ENCODE data around the gene APBB3. TPM values are rescaled to one million over a fixed set of nuclear protein-coding genes. Genes with fewer than 3 reads are reported as not detected.

The APBB3 gene
- polyA plus RNA-seq, 1 donor from 2014 or later: 131 TPM

GRCh38 chr5:140567136-140567818, 2.9 kb upstream of the APBB3 start:
- no peak overlapping the region for H2AFZ ChIP-seq (ENCODE audit: low read depth, low read length)
- no peak overlapping the region for H3K4me3 ChIP-seq (ENCODE audit: low read length)
- no peaks in the 10 kb centered on the region for H3F3A ChIP-seq (ENCODE audit: insufficient read depth, low read length, poor library complexity, severe bottlenecking)
- no peaks in the 10 kb centered on the region for H3K36me3 ChIP-seq (ENCODE audit: insufficient read depth, low read length)
- H3K27me3 ChIP-seq (ENCODE audit: insufficient read depth, low read depth, low read length): no peaks in the 10 kb centered on the region
- no peaks in the 10 kb centered on the region for H3K9me2 ChIP-seq (ENCODE audit: insufficient read depth, low read length)
- no peak overlapping the region for H3K27ac ChIP-seq (ENCODE audit: low read length)
- no peaks in the 10 kb centered on the region for H3K9me3 ChIP-seq (ENCODE audit: low read length)
- H3K9ac ChIP-seq (ENCODE audit: low read length): no peak overlapping the region
- TF ChIP-seq REST (IDR thresholded peaks at IDR 0.05; ENCODE audit: borderline replicate concordance) (no peak), EZH2 (IDR thresholded peaks at IDR 0.05; ENCODE audit: borderline replicate concordance, insufficient read depth, low read length, poor library complexity, severe bottlenecking) (no peak), SMC3 (conservative IDR thresholded peaks at IDR 0.05; ENCODE audit: poor library complexity) (no peak), CTCF (IDR thresholded peaks at IDR 0.05; ENCODE audit: poor library complexity, severe bottlenecking) (no peak), EP300 (conservative IDR thresholded peaks at IDR 0.05; ENCODE audit: poor library complexity, severe bottlenecking) (no peak), TAF1 (IDR thresholded peaks at IDR 0.05; ENCODE audit: low read depth) (no peak), POLR2AphosphoS5 (IDR thresholded peaks at IDR 0.05) (no peak), RAD21 (conservative IDR thresholded peaks at IDR 0.05) (no peak), MXI1 (conservative IDR thresholded peaks at IDR 0.05; ENCODE audit: poor library complexity, severe bottlenecking) (no peak)
- H4K20me1 ChIP-seq (ENCODE audit: insufficient read depth): no peaks in the 10 kb centered on the region
- peaks cover 14% of the 10 kb centered on the region for H3K79me2 ChIP-seq (replicated peaks; ENCODE audit: insufficient read depth, low read length)
- H3K4me2 ChIP-seq (ENCODE audit: low read length): no peak overlapping the region

- no peak overlapping the region for H3K4me3 ChIP-seq (ENCODE audit: low read length)
Observed at GRCh38 chr5:140566665-140567064, 2.3 kb upstream of the APBB3 start.

More at GRCh38 chr5:140566665-140567064, 2.3 kb upstream of the APBB3 start:
- Histone ChIP-seq H3K9me3 (ENCODE audit: low read length) (no peaks in the 10 kb centered on the region), H3K9ac (ENCODE audit: low read length) (no peak overlapping the region), H3K4me2 (ENCODE audit: low read length) (no peak overlapping the region), H4K20me1 (ENCODE audit: insufficient read depth) (no peaks in the 10 kb centered on the region), H3K27ac (ENCODE audit: low read length) (no peak overlapping the region), H3K9me2 (ENCODE audit: insufficient read depth, low read length) (no peaks in the 10 kb centered on the region), H3K79me2 (replicated peaks; ENCODE audit: insufficient read depth, low read length) (peaks cover 14% of the 10 kb centered on the region), H3K27me3 (ENCODE audit: insufficient read depth, low read depth, low read length) (no peaks in the 10 kb centered on the region), H3F3A (ENCODE audit: insufficient read depth, low read length, poor library complexity, severe bottlenecking) (no peaks in the 10 kb centered on the region), H2AFZ (ENCODE audit: low read depth, low read length) (no peak overlapping the region), H3K36me3 (ENCODE audit: insufficient read depth, low read length) (no peaks in the 10 kb centered on the region)
- TF ChIP-seq POLR2AphosphoS5 (IDR thresholded peaks at IDR 0.05) (no peak), RAD21 (conservative IDR thresholded peaks at IDR 0.05) (no peak), MXI1 (conservative IDR thresholded peaks at IDR 0.05; ENCODE audit: poor library complexity, severe bottlenecking) (no peak), EP300 (conservative IDR thresholded peaks at IDR 0.05; ENCODE audit: poor library complexity, severe bottlenecking) (no peak), TAF1 (IDR thresholded peaks at IDR 0.05; ENCODE audit: low read depth) (no peak), EZH2 (IDR thresholded peaks at IDR 0.05; ENCODE audit: borderline replicate concordance, insufficient read depth, low read length, poor library complexity, severe bottlenecking) (no peak), REST (IDR thresholded peaks at IDR 0.05; ENCODE audit: borderline replicate concordance) (no peak), SMC3 (conservative IDR thresholded peaks at IDR 0.05; ENCODE audit: poor library complexity) (no peak), CTCF (IDR thresholded peaks at IDR 0.05; ENCODE audit: poor library complexity, severe bottlenecking) (no peak)

Measured in neural cell (in vitro differentiated cells).